RPMI7951 (cell line): Measurements from ENCODE around the gene EIF3M. TPM values are rescaled to one million over a fixed set of nuclear protein-coding genes. Genes with fewer than 3 reads are reported as not detected.
"Not testable (repeated sequence)": the region's sequence is repeated elsewhere in the genome, so short reads cannot be mapped to it uniquely, and the experiment has no call there.

Experiments used
- DNase-seq: peaks from one replicate; pipeline ENCODE4 v3.0.0-alpha.2; 2012; ENCODE audit warnings: low read depth
- total RNA-seq: library from RNA; depleted of rRNA; stranded (reverse); fragments of >200 nt; shearing (Covaris generic); gene quantifications from 2 replicates; pipeline ENCODE4 v1.2.3, GENCODE V29; 2014; rRNA removed

Gene EIF3M
- total RNA-seq, 1 experiment from 2014 or later = 673 TPM

GRCh38 chr11:32596114-32596513, 12.5 kb downstream of the EIF3M start:
- DNase-seq = not testable (repeated sequence)

DNA sequence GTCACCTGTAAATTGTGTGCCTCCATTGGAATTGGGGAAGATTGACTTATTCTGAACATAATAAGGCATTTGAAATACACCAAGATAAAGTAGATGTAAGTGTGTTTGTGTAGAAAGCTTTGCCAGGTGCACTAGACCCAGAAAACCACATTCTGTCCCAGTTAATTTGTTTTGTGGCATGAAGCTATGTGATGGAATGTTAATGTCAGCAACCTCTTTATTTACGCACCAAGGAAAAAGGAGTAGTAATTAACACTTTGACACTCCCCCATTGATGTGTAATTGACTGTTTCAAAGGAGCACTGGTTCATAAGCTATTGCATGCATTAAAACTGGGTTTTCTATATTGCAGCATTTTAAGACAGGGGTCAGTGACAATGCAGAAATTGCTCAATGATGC, 14.3 kb downstream of the EIF3M start:
- no peak for DNase-seq

- no peak for DNase-seq
Observed at GRCh38 chr11:32602657-32603415, 19.2 kb downstream of the EIF3M start.

- no peak for DNase-seq
Observed at GRCh38 chr11:32606220-32606619, 22.6 kb downstream of the EIF3M start.

GRCh38 chr11:32608826-32609225, 25.2 kb downstream of the EIF3M start:
- DNase-seq = not testable (repeated sequence)

- no peak for DNase-seq
Observed at GRCh38 chr11:32610797-32611352, 27.2 kb downstream of the EIF3M start.

DNA sequence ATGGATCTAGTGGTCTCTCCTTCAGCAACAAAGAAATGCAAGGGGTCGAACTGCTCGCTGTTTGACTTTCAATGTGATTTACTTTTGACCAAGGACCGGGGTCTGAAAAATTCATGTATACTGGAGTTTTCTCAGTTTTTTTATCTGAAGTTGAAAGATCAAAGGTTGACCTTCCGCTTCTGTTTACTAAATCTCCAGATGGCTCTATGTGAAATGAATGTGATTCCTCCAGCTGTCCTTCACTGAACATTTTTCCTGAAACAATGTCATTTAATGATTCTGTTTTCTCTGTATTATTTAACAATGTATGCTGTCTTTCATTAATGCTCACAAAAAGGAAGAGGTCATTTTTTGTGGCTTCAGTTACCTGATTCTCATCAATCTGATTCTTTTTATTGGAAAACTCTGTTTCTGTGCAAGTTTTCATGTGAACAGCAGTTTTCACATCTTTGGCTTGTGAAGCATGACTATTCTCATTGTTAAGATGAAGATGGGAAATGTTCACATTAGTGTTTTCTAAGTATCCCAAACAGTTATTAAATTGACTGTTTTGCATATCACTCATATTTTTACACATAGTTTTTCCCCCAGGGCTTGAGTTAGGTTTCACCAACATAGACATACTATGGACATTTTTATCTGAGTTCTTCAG, 30.0 kb downstream of the EIF3M start:
- DNase-seq = no peak

GRCh38 chr11:32615422-32615821, 31.8 kb downstream of the EIF3M start:
- peak; percentile 12 for DNase-seq

DNA sequence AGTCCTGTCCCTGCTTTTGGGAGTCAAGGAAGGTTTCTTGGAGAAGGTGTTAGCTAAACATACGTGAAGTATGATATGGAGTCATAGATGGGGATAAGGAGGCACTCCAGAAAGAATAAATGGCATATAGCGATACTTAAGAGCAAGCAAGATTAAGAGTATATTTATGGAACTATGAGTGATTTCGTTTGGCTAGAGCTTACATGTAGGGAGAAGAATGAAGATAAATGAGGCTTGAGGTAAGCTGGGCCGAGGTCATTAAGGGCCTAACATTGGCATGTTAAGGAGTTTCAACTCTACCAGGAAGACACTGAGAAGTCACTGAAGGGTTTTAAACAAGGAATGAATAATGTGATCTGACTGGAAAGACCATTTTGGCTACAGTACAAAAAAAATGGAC, 33.3 kb downstream of the EIF3M start:
- no peak for DNase-seq

GRCh38 chr11:32630844-32631243, 47.2 kb downstream of the EIF3M start:
- DNase-seq = no peak

DNA sequence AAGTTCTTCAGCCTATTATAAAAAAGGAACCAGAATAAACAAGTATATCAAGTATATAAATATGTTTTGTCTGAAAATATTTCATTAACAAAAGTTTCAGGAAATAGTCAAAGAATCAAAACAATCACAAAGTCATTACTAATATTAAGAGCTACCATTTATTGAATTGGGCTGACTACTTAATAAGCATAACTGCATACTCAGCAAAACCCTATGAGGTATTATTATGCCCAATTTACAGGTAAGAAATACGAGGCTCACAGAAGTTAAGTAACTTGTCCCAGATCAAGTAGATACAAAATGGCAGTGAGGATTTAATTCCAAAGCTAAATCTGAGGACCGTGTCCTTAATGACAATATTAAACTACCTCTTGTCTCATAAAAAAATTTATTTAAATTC, 52.2 kb downstream of the EIF3M start:
- DNase-seq = no peak

DNA sequence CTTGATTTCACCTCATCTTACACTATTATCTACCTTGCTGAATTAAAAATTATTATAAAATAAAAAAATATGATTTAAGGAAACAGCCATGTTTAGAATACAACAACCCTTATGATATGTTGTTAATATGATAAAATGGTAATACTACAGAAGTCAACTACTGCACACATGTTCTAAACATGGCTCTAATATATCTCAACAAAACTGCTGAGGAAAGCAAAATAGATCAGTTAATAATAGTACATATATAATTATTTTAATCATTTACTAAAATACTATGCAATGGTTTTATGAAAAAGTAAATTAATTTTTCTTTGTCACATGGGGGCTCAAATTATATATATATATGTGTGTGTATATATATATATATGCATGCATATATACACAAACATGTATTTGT, 57.7 kb downstream of the EIF3M start:
- DNase-seq = no peak

DNA sequence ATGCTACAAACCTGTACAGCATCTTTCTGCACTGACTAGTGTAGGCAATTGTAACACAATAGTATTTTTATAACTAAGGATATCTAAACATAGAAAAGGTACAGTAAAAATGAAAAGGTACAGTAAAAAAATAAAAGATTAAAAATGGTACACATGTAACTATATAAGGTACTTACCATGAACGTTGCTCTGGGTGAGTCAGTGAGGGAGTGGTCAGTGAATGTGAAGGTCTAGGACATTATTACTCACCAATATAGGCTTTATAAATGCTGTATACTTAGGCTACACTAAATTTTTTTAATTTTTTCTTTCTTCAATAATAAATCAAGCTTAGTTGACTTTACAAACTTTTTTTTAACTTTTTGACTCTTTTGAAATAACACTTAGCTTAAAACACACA, 59.9 kb downstream of the EIF3M start:
- DNase-seq = peak; percentile 17

Other genes with a start within 250 kb of the EIF3M start
- 7.8 and 11.5 TPM in 2 replicates for gene WT1, start 148.3 kb upstream of the EIF3M start, total RNA-seq
- 0.10 TPM in 1 of 2 replicates, not detected in the other for gene CCDC73, start 210.8 kb downstream of the EIF3M start, total RNA-seq
- 0.24 and 0.49 TPM in 2 replicates for gene PRRG4, start 246.1 kb downstream of the EIF3M start, total RNA-seq